Neural crest cell (in vitro differentiated cells): ENCODE results near the gene ALAS2. TPM values are rescaled to one million over a fixed set of nuclear protein-coding genes. Genes with fewer than 3 reads are reported as not detected.
A peak's percentile ranks its signal among the peaks of the same experiment; 100 is the strongest.

ENCODE experiments used
- DNase-seq: peaks from one replicate; pipeline ENCODE4 v3.0.0; 2021; ENCODE audit warnings: low read depth, mixed read lengths, low spot score
- H3K27ac Mint-ChIP-seq: one replicate; pipeline ENCODE4 v1.8.0; 2021; ENCODE audit warnings: mild to moderate bottlenecking, mixed read lengths; ENCODE audit not compliant: unreplicated experiment
- H3K27me3 Mint-ChIP-seq: 2 replicates; pipeline ENCODE4 v1.8.0; 2021; ENCODE audit warnings: low read depth, mild to moderate bottlenecking, mixed read lengths
- H3K36me3 Mint-ChIP-seq: 2 replicates; pipeline ENCODE4 v1.8.0; 2021; ENCODE audit warnings: low read depth, mild to moderate bottlenecking, mixed read lengths
- H3K4me1 Mint-ChIP-seq: 2 replicates; pipeline ENCODE4 v1.8.0; 2021; ENCODE audit warnings: mixed read lengths
- H3K4me3 Mint-ChIP-seq: one replicate; pipeline ENCODE4 v1.8.0; 2021; ENCODE audit warnings: mild to moderate bottlenecking, mixed read lengths
- H3K9me3 Mint-ChIP-seq: 2 replicates; pipeline ENCODE4 v1.8.0; 2021; ENCODE audit warnings: mixed read lengths
- total RNA-seq: library from RNA; stranded (reverse); gene quantifications from 2 replicates; pipeline ENCODE4 v1.2.1, GENCODE V29; 2021
- TF ChIP-seq, protein P1 (sequence below): fragments of 200-600 bp; sonication (generic); conservative IDR thresholded peaks from 2 replicates; pipeline ENCODE4 v1.5.0; 2021; ENCODE audit warnings: antibody characterized with exemption, mild to moderate bottlenecking

ALAS2 gene
- total RNA-seq, 1 donor from 2014 or later = not detected

DNA sequence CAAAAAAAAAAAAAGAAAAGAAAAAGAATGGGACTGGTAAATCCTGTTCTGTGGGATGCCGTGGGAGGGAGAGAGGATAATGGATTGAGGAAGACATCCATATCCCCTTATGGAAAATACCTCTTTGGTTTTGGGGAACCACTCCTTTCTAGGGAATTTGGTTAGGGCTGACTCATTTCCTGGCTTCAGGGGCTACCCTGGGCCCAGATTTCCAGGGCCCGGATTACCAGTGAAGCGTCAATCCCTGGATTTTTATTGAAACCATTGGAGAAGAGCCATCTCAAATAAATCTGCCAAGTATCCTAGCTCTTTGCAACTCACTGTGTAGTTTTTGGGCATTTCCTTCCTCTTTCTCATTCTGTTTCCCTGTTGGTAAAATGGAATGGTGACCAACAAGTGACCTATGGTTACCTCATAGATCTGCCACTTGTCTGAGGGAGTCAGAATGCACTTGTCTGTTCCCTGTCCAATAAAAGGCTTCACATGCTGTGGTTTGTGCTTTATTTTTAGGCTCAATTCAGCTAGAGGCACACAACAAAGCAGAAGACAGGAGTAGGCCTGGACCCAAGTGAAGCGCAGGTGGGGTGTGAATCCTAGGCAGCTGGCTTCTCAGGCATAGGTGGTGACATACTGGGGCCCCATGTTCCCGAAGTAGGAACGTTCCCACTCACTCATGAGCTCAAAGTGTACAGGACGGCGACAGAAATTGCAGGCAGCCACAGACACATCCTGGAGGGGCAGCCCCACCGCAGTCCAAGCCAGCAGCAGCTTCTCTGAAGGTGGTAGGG, 22.0 kb downstream of the ALAS2 start:
- Mint-ChIP-seq H3K27ac (no peak overlapping the region), H3K4me1 (no peaks in the 10 kb centered on the region)

DNA sequence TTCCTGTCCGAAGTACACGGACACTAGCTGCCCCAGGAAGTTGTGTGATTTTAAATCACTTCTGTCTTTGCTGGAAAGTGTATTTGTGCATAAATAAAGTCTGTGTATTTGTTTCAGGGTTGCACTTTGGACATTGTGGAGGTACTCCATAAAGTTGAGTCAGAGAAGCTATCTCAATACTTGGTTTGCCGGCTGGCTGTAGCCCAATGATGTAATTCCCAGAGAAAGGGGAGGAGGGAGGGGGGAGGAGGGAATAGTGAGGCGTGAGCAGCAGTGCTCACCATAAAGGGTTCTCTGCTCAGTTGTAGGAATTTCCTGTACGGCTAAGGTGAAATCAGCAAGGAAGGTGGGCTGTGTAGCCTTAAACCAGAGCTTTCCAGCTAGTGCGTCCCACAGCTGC, 23.1 kb downstream of the ALAS2 start:
- Mint-ChIP-seq H3K4me3 (no peak overlapping the region), H3K4me1 (no peaks in the 10 kb centered on the region), H3K27me3 (no peaks in the 10 kb centered on the region), H3K9me3 (peaks cover 4% of the 10 kb centered on the region), H3K27ac (no peak overlapping the region), H3K36me3 (peaks cover 14% of the 10 kb centered on the region)
- TF ChIP-seq, protein P1, sequence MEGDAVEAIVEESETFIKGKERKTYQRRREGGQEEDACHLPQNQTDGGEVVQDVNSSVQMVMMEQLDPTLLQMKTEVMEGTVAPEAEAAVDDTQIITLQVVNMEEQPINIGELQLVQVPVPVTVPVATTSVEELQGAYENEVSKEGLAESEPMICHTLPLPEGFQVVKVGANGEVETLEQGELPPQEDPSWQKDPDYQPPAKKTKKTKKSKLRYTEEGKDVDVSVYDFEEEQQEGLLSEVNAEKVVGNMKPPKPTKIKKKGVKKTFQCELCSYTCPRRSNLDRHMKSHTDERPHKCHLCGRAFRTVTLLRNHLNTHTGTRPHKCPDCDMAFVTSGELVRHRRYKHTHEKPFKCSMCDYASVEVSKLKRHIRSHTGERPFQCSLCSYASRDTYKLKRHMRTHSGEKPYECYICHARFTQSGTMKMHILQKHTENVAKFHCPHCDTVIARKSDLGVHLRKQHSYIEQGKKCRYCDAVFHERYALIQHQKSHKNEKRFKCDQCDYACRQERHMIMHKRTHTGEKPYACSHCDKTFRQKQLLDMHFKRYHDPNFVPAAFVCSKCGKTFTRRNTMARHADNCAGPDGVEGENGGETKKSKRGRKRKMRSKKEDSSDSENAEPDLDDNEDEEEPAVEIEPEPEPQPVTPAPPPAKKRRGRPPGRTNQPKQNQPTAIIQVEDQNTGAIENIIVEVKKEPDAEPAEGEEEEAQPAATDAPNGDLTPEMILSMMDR = no peak
- DNase-seq = no peak

More for the DNA sequence above, 22.0 kb downstream of the ALAS2 start:
- Mint-ChIP-seq H3K9me3 (peaks cover 4% of the 10 kb centered on the region), H3K4me3 (no peak overlapping the region), H3K36me3 (peaks cover 14% of the 10 kb centered on the region), H3K27me3 (no peaks in the 10 kb centered on the region)
- TF ChIP-seq, protein P1 = no peak
- no peak for DNase-seq

- Mint-ChIP-seq H3K9me3 (peaks cover 4% of the 10 kb centered on the region), H3K4me1 (no peaks in the 10 kb centered on the region), H3K36me3 (peaks cover 14% of the 10 kb centered on the region), H3K27ac (no peak overlapping the region), H3K4me3 (no peak overlapping the region), H3K27me3 (no peaks in the 10 kb centered on the region)
- no peak for DNase-seq
- TF ChIP-seq, protein P1 = no peak
These were observed 23.8 kb downstream of the ALAS2 start for GRCh38 chrX:55006827-55007621.

GRCh38 chrX:55005256-55005655, 25.5 kb downstream of the ALAS2 start:
- Mint-ChIP-seq H3K36me3 (peaks cover 16% of the 10 kb centered on the region), H3K27ac (no peak overlapping the region), H3K9me3 (peaks cover 4% of the 10 kb centered on the region), H3K4me1 (peaks cover 11% of the 10 kb centered on the region), H3K4me3 (no peak overlapping the region), H3K27me3 (no peaks in the 10 kb centered on the region)
- DNase-seq = no peak
- TF ChIP-seq, protein P1 = no peak

DNA sequence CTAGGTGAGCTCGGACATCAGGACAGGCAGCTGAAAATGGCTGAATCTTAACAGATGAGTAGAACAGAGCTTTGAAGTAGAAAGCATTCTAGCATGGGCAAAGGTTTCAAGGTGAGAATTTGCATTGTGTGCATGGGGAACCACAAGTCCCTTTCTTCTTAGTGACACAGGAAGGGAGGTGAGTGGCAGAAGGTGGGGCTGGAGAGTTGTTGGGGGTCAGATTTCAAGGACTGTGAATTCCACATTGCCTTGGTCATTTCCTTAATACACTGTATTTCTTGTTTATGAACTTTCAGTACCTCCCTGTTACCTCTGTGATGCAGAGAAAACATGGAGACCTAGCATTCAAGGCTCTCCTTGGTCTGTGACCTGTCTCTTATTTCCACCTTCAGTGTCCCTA, 26.5 kb downstream of the ALAS2 start:
- Mint-ChIP-seq H3K9me3 (peaks cover 4% of the 10 kb centered on the region), H3K27ac (no peak overlapping the region), H3K27me3 (no peaks in the 10 kb centered on the region), H3K4me3 (peak overlapping the region; percentile 19), H3K4me1 (peaks cover 18% of the 10 kb centered on the region), H3K36me3 (peaks cover 16% of the 10 kb centered on the region)
- DNase-seq = no peak
- TF ChIP-seq, protein P1 = no peak
